NCI-H226 (cell line): ENCODE measurements around the gene PRRT1.
"Not testable (repeated sequence)": the region's sequence is repeated elsewhere in the genome, so short reads cannot be mapped to it uniquely, and the experiment has no call there.

Experiments
- DNase-seq: peaks from one replicate; pipeline ENCODE4 v3.0.0-alpha.2; 2015

PRRT1 gene

DNA sequence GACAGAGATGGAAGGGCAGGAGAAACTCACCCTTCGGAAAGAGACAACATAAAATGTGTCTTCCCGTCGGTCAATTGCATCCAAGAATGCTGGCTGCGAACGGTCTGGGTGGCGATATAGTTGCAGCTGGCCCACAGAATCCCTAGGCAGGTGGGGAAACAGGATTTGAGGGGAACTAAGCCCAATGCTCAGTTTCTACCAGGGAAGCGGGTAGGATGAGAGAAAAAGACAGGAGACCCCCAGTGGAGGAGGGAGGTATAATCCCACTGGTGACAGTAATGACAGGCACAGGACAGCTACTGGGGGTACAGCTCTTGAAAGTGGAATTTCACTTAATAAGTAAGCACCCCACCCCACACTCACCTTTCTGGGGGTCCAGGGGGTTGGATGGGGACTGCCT is 35.1 kb downstream of the PRRT1 start:
- DNase-seq = no peak

DNA sequence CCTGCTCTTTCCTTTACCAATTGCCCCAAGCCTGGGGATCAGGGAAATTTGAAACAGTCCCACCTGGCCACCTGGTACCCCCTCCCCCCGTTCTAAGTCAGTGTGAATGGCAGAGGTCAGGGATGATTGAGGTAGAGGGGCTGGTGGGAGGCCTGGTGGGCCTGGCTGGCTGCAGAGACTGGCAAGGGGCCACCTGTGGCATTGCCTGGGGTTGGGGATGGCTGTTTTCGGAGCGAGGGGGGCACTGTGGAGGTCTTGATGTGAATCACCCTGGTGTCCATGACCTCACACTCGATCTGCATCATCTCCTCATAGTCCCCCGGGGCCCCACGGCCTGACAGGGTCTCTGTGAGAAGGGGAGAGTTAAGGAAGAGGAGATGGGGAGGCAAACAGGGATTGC is 36.1 kb downstream of the PRRT1 start:
- no peak for DNase-seq

DNA sequence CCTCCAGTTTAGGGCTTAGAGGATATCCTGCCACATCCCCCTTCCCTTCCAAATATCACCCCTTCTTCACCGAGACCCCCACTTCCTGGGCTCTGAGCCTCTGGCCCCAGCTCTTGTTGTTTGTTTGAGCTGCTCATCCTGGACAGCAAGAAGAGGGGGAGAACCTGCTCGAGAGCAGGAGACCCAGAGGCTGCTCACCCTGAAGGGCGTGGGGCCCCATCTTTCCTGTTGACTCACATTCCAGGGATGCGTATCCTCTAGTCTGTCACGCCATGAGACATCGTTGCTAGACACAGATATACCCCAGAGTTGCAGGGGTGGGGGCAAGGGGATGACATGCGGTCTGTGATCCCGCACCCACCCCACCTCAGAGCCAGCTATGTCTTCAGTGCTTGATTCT is 36.9 kb downstream of the PRRT1 start:
- DNase-seq = peak; percentile 95

DNA sequence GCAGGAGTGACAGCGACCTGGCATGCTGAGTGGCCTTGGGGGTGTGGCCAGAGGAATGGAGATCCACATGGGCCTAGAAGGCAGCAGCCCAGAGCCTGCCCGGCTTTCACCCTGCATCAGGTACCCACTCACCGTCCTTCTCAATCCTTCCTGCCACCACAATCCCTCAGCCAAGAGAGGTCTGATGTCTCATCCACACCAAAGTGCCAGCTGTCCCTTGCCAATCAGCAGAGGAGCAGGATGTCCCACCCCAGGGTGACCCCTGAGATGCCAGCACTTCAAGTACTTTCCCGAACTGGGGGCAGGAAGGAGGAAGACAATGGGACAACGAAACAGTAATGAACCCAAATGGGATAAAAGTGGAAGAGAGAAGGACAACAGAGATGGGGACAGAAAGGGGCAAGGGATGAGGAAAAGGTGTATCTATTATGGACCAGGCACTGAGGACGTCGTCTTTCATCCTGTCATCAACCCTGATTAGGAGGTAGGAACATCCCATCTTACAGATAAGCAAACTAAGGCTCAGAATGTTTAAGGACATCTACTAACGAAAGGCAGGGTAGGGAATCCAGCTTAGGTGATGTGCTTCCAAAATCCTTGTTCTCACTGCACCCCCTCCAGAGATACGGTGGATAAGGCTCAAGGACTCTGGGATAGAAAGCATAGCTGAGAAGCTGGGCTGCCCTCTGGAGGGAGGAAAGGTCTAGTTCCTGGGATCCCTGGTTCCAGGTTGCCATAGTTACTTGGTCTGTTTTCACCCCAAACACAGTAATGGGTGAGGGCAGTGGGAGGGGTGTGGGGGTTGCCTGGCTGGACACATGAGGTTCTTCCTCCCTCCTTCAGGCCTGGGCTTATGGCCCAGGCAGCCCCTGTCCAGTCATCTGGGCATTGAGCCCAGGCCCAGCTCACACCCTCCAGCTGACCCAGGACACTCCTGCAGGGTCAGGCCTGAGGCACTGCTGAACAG is 38.1 kb downstream of the PRRT1 start:
- DNase-seq = peak; percentile 99

DNA sequence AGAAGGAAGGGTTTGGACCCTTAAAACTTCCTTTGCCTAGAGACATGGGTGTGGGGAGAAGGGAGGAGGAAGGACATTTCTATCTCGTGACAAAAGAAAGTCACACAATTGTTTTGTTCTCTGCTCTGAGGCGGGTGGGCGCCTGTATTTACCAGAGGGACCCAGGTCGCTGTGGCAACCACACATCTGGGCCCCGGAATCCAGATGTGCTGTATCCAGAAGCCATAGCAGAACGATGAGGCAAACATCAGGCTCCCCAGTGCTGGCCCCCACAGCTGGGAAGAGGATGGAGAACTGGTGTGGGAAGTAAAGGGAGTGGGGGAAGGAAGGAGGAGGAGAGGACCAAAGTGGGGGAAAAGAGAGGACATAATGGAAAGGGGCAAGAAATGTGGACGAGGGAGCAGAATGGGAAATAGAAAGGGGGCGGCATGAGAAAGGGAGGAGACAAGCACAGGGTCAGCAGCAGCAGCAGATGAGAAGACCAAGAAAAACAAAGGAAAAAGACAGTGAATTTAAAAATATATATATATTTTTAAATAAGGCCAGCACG is 39.2 kb downstream of the PRRT1 start:
- no peak for DNase-seq

GRCh38 chr6:32111424-32112066 is 40.2 kb downstream of the PRRT1 start:
- no peak for DNase-seq

- DNase-seq = no peak
Measured at GRCh38 chr6:32110632-32111031, 41.1 kb downstream of the PRRT1 start.

DNA sequence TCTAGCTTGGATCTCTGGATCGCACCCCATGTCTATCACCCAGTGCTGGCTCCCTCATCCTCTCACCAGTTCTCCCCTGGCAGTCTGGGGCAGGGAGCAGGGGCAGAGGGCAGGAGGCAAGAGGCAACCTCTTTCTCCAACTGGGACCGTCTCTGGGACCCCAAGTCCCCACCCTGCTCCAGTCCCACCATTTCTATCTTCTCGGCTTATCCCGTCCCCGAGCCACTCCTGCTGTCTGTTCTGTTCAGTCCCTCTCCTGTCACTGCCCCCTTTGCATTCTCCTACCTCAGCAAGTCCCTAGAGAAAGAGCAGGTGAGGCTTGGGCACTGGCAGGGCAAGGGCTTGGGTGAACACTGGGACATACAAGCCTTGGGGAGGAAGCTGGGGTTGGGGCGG is 42.0 kb downstream of the PRRT1 start:
- no peak for DNase-seq

DNA sequence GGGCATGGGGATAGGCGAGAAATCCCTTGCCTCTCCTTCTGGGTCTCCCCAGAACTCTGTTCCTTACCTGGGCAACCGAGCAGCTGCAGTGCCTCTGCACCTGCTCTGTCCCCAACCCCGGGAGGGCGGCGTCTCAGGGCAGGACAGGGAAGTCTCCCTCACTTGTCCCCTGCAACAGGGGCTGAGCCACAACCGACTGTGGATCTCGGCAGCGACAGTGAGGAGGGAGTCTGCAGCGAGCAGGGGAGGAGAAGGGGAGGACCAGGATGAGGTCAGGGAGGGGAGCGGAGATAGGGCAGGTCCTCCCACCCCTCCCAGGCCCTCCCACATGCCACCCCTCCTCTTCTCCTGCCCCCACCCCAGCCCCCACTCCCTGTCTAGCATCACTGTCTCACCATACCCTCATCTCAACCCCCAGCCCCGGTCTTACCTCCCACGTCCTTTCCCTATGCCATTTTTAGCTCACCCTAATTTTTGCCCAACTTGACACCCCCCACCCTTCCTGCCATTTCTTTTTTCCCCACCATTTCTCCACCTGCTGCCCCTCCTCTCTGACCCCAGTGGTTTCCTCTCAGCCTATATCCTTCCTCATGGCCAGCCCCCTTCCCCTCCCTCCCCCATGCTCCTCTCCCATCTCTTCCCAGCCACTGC is 42.5 kb downstream of the PRRT1 start, which contains the start of gene TNXB:
Gene TNXB (minus strand): TSS at position 225 of the 651 bp plus-strand sequence. CDS start 11,140 bp downstream, outside the sequence.
- peak; percentile 30 for DNase-seq

GRCh38 chr6:32108727-32109113 is 43.0 kb downstream of the PRRT1 start:
- no peak for DNase-seq

DNA sequence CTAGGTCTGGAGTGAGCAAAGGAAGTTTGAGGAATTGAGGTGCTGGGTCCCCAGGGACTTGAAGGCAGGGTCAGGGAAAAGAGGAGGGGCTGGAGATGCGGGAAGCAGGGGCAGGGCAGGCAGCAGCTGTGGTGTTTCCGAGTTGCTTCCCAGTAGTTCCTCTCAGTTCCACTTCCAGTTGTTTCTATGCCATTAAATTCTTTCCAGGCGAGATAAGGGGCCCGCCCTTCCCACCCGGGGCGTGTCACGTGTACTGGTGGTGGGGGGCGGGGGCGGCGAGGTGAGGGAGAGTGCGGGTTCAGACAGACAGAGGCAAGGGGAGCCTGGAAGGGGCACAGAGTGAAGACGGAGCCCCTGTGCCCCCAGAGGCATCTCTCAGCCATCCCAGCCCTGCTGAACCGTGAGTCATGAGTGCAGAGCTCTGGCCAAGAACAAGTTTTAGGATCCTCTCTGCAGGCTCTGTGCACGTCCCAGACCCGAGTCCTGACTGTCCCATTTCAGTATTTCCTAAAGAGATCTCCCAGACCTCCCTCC is 43.6 kb downstream of the PRRT1 start:
- peak; percentile 74 for DNase-seq

GRCh38 chr6:32107406-32107805 is 44.3 kb downstream of the PRRT1 start:
- DNase-seq = peak; percentile 69

DNA sequence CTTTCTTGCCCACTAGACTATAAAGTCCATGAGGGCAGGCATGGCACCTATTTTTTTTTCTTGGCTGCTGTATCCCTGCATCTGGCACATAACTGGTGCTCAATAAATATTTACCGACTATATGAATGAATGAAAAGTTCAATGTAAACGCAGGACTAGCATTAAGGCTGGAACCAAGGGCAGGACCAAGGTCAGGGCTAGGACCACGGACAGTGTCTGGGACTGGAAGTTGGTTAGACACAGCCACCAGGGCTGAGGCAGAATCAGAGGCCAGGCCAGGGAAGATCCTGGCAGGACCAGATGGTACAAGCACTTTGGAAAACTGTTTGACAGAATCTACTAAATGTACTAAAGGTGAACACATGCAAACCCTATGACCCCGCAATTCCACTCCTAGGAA is 46.3 kb downstream of the PRRT1 start:
- DNase-seq = no peak

DNA sequence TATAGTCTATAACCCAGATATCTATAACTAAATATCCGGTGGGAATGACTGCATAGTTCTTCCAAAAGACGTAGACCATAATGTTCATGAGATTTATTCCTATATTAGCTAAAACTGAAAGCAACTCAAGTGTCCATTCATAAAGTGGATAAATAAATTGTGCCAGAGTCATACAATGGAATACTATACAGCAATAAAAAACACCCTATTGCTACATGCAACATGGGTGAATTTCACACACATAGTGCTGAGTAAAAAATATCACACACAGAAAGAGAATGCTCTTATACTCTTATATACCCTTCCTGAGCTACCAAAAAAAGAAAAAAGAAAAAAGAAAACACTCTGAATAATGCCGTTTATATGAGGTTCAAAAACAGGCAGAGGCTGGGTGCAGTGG is 49.5 kb downstream of the PRRT1 start:
- no peak for DNase-seq

DNA sequence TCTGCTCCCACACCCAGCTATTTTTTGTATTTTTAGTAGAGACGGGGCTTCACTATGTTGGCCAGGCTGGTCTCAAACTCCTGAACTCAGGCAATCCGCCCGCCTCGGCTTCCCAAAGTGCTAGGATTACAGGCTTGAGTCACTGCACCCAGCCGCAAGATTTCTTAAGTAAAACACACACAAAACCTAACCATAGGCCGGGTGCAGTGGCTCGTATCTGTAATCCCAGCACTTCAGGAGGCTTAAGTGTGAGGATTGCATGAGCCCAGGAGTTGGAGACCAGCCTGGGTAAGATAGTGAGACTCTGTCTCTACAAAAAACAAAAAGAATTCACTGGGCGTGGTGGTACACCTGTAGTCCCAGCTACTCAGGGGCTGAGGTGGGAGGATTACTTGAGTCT is 51.5 kb downstream of the PRRT1 start:
- not testable (repeated sequence) for DNase-seq
